ENCODE data around the gene CHRNG.

The CHRNG gene

GRCh38 chr2:232495292-232495691, 44.2 kb upstream of the CHRNG start:
- H2AFZ ChIP-seq (ENCODE audit: low read depth, low read length): no peak overlapping the region
- H3K23ac ChIP-seq (ENCODE audit: low read length in 2 of 2): no peak overlapping the region
- no peak overlapping the region for H3K4me3 ChIP-seq (ENCODE audit: insufficient read depth in 1 of 2, low read depth in 1 of 2, low read length in 2 of 2)
- no peak overlapping the region for H3K14ac ChIP-seq (ENCODE audit: low read length in 2 of 2)
- no peak overlapping the region for H2BK12ac ChIP-seq (ENCODE audit: low read length in 2 of 2)
- H3K4me2 ChIP-seq (ENCODE audit: low read length, poor library complexity, severe bottlenecking): no peak overlapping the region
- H4K8ac ChIP-seq (ENCODE audit: low read length): no peak overlapping the region
- H3K79me1 ChIP-seq (replicated peaks; ENCODE audit: low read length, poor library complexity, severe bottlenecking): no peaks in the 10 kb centered on the region
- H3K27me3 ChIP-seq (ENCODE audit: control insufficient read depth in 1 of 2, insufficient read depth in 1 of 2, low read length in 2 of 2): peaks cover 55 to 79% of the 10 kb centered on the region in 2 experiments
- no peaks in the 10 kb centered on the region for H3K9me3 ChIP-seq (ENCODE audit: control insufficient read depth, low read length)
- DNase-seq: no peak
- no peak overlapping the region for H3K18ac ChIP-seq (ENCODE audit: low read depth in 1 of 2, low read length in 2 of 2)
- H3K4me1 ChIP-seq (ENCODE audit: control insufficient read depth, insufficient read depth, low read depth, low read length): no peaks in the 10 kb centered on the region
- H3K4ac ChIP-seq (ENCODE audit: low read depth in 1 of 2, low read length in 2 of 2): no peak overlapping the region
- H3K9ac ChIP-seq (ENCODE audit: low read length): no peak overlapping the region
- H2BK120ac ChIP-seq (ENCODE audit: low read depth, low read length): no peak overlapping the region
- H3K27ac ChIP-seq (ENCODE audit: low read length, poor library complexity, severe bottlenecking): no peak overlapping the region
- no peaks in the 10 kb centered on the region for H3K36me3 ChIP-seq (ENCODE audit: control insufficient read depth in 1 of 2, insufficient read depth in 2 of 2, low read depth in 1 of 2, low read length in 2 of 2)
- H2AK5ac ChIP-seq (ENCODE audit: low read length, severe bottlenecking): no peak overlapping the region
- H2BK15ac ChIP-seq (ENCODE audit: low read depth, poor library complexity, severe bottlenecking): no peak overlapping the region
- H2BK5ac ChIP-seq (ENCODE audit: low read depth, low read length, poor library complexity, severe bottlenecking): no peak overlapping the region
- 84% methylated on average over 7 of the region's 7 CpGs for WGBS
- no peak overlapping the region for H4K91ac ChIP-seq (ENCODE audit: low read length)

- H3K23ac ChIP-seq (ENCODE audit: low read length in 2 of 2): no peak overlapping the region
Measured at GRCh38 chr2:232496501-232497270, 42.8 kb upstream of the CHRNG start.

GRCh38 chr2:232497348-232497747, 42.1 kb upstream of the CHRNG start:
- no peak for DNase-seq
- Histone ChIP-seq H3K4me3 (ENCODE audit: insufficient read depth in 1 of 2, low read depth in 1 of 2, low read length in 2 of 2) (no peak overlapping the region), H3K4me2 (ENCODE audit: low read length, poor library complexity, severe bottlenecking) (no peak overlapping the region), H3K9me3 (ENCODE audit: control insufficient read depth, low read length) (no peaks in the 10 kb centered on the region), H3K4me1 (ENCODE audit: control insufficient read depth, insufficient read depth, low read depth, low read length) (peaks cover under 1% of the 10 kb centered on the region), H3K23ac (ENCODE audit: low read length in 2 of 2) (no peak overlapping the region), H3K4ac (ENCODE audit: low read depth in 1 of 2, low read length in 2 of 2) (no peak overlapping the region), H3K27ac (ENCODE audit: low read length, poor library complexity, severe bottlenecking) (no peak overlapping the region), H2BK120ac (ENCODE audit: low read depth, low read length) (no peak overlapping the region), H2AK5ac (ENCODE audit: low read length, severe bottlenecking) (no peak overlapping the region), H2BK5ac (ENCODE audit: low read depth, low read length, poor library complexity, severe bottlenecking) (no peak overlapping the region), H3K79me1 (replicated peaks; ENCODE audit: low read length, poor library complexity, severe bottlenecking) (no peaks in the 10 kb centered on the region), H2BK12ac (ENCODE audit: low read length in 2 of 2) (no peak overlapping the region), H3K9ac (ENCODE audit: low read length) (no peak overlapping the region), H4K8ac (ENCODE audit: low read length) (no peak overlapping the region), H3K14ac (ENCODE audit: low read length in 2 of 2) (no peak overlapping the region), H4K91ac (ENCODE audit: low read length) (no peak overlapping the region), H3K18ac (ENCODE audit: low read depth in 1 of 2, low read length in 2 of 2) (no peak overlapping the region), H3K27me3 (ENCODE audit: control insufficient read depth in 1 of 2, insufficient read depth in 1 of 2, low read length in 2 of 2) (peaks cover 56 to 82% of the 10 kb centered on the region in 2 experiments), H3K36me3 (ENCODE audit: control insufficient read depth in 1 of 2, insufficient read depth in 2 of 2, low read depth in 1 of 2, low read length in 2 of 2) (no peaks in the 10 kb centered on the region), H2AFZ (ENCODE audit: low read depth, low read length) (no peak overlapping the region), H2BK15ac (ENCODE audit: low read depth, poor library complexity, severe bottlenecking) (no peak overlapping the region)
- 56% methylated on average over 12 of the region's 13 CpGs for WGBS

More at GRCh38 chr2:232496501-232497270, 42.8 kb upstream of the CHRNG start:
- no peaks in the 10 kb centered on the region for H3K79me1 ChIP-seq (replicated peaks; ENCODE audit: low read length, poor library complexity, severe bottlenecking)
- no peak overlapping the region for H3K4me3 ChIP-seq (ENCODE audit: insufficient read depth in 1 of 2, low read depth in 1 of 2, low read length in 2 of 2)
- H4K91ac ChIP-seq (ENCODE audit: low read length): no peak overlapping the region
- H3K4ac ChIP-seq (ENCODE audit: low read depth in 1 of 2, low read length in 2 of 2): no peak overlapping the region
- H3K36me3 ChIP-seq (ENCODE audit: control insufficient read depth in 1 of 2, insufficient read depth in 2 of 2, low read depth in 1 of 2, low read length in 2 of 2): no peaks in the 10 kb centered on the region
- H2AFZ ChIP-seq (ENCODE audit: low read depth, low read length): no peak overlapping the region
- WGBS: 77% methylated on average over 16 of the region's 20 CpGs
- H3K4me2 ChIP-seq (ENCODE audit: low read length, poor library complexity, severe bottlenecking): no peak overlapping the region
- no peak overlapping the region for H2BK5ac ChIP-seq (ENCODE audit: low read depth, low read length, poor library complexity, severe bottlenecking)
- H3K18ac ChIP-seq (ENCODE audit: low read depth in 1 of 2, low read length in 2 of 2): no peak overlapping the region
- H2BK120ac ChIP-seq (ENCODE audit: low read depth, low read length): no peak overlapping the region
- H3K9me3 ChIP-seq (ENCODE audit: control insufficient read depth, low read length): no peaks in the 10 kb centered on the region
- no peak for DNase-seq
- no peak overlapping the region for H2BK12ac ChIP-seq (ENCODE audit: low read length in 2 of 2)
- H2BK15ac ChIP-seq (ENCODE audit: low read depth, poor library complexity, severe bottlenecking): no peak overlapping the region
- no peak overlapping the region for H3K27ac ChIP-seq (ENCODE audit: low read length, poor library complexity, severe bottlenecking)
- no peak overlapping the region for H4K8ac ChIP-seq (ENCODE audit: low read length)
- no peaks in the 10 kb centered on the region for H3K4me1 ChIP-seq (ENCODE audit: control insufficient read depth, insufficient read depth, low read depth, low read length)
- H2AK5ac ChIP-seq (ENCODE audit: low read length, severe bottlenecking): no peak overlapping the region
- H3K14ac ChIP-seq (ENCODE audit: low read length in 2 of 2): no peak overlapping the region
- H3K27me3 ChIP-seq (ENCODE audit: control insufficient read depth in 1 of 2, insufficient read depth in 1 of 2, low read length in 2 of 2): peaks cover 55 to 82% of the 10 kb centered on the region in 2 experiments
- no peak overlapping the region for H3K9ac ChIP-seq (ENCODE audit: low read length)

- Histone ChIP-seq H3K9me3 (ENCODE audit: control insufficient read depth, low read length) (no peaks in the 10 kb centered on the region), H3K4me3 (ENCODE audit: insufficient read depth in 1 of 2, low read depth in 1 of 2, low read length in 2 of 2) (no peak overlapping the region), H2BK12ac (ENCODE audit: low read length in 2 of 2) (no peak overlapping the region), H4K8ac (ENCODE audit: low read length) (no peak overlapping the region), H2AFZ (ENCODE audit: low read depth, low read length) (no peak overlapping the region), H3K4me1 (ENCODE audit: control insufficient read depth, insufficient read depth, low read depth, low read length) (peaks cover 10% of the 10 kb centered on the region), H3K27ac (ENCODE audit: low read length, poor library complexity, severe bottlenecking) (no peak overlapping the region), H2AK5ac (ENCODE audit: low read length, severe bottlenecking) (no peak overlapping the region), H3K4ac (ENCODE audit: low read depth in 1 of 2, low read length in 2 of 2) (no peak overlapping the region), H3K18ac (ENCODE audit: low read depth in 1 of 2, low read length in 2 of 2) (no peak overlapping the region), H3K14ac (ENCODE audit: low read length in 2 of 2) (no peak overlapping the region), H2BK120ac (ENCODE audit: low read depth, low read length) (no peak overlapping the region), H3K9ac (ENCODE audit: low read length) (no peak overlapping the region), H3K23ac (ENCODE audit: low read length in 2 of 2) (no peak overlapping the region), H2BK5ac (ENCODE audit: low read depth, low read length, poor library complexity, severe bottlenecking) (no peak overlapping the region), H4K91ac (ENCODE audit: low read length) (no peak overlapping the region), H3K36me3 (ENCODE audit: control insufficient read depth in 1 of 2, insufficient read depth in 2 of 2, low read depth in 1 of 2, low read length in 2 of 2) (no peaks in the 10 kb centered on the region), H3K4me2 (ENCODE audit: low read length, poor library complexity, severe bottlenecking) (no peak overlapping the region), H2BK15ac (ENCODE audit: low read depth, poor library complexity, severe bottlenecking) (no peak overlapping the region), H3K27me3 (ENCODE audit: control insufficient read depth in 1 of 2, insufficient read depth in 1 of 2, low read length in 2 of 2) (peaks cover 52 to 82% of the 10 kb centered on the region in 2 experiments), H3K79me1 (replicated peaks; ENCODE audit: low read length, poor library complexity, severe bottlenecking) (no peaks in the 10 kb centered on the region)
- DNase-seq: no peak
- 82% methylated on average over 3 of the region's 3 CpGs for WGBS
Measured at GRCh38 chr2:232498452-232498851, 41.0 kb upstream of the CHRNG start.

All from mesenchymal stem cell (in vitro differentiated cells and primary cell).